HuH-7.5 (cell line): ENCODE results near the gene FAM120A.
A peak's percentile ranks its signal among the peaks of the same experiment; 100 is the strongest.

Experiments used
- DNase-seq: peaks from one replicate; pipeline ENCODE4 v3.0.0; 2011; ENCODE audit warnings: low spot score

FAM120A gene

DNA sequence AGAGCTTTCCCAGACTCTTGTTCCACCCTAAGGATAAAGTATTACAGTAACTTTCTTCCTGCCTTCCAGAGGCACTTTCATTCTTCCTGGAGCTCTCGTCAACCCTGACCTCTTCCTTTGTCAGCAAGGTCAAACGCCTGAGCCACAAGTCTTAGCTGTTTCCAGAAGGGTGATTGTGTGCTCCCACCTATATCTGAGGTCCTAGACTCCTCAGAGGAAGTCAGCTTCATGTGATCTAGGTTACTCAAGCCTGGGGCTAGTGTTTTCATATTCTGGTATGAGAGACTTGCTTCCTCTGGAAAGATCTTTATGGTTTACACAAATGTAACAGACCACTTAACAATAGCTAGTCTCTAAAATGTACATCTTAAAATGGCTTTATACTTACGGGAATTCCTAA, 5.4 kb upstream of the FAM120A start:
- DNase-seq: no peak

DNA sequence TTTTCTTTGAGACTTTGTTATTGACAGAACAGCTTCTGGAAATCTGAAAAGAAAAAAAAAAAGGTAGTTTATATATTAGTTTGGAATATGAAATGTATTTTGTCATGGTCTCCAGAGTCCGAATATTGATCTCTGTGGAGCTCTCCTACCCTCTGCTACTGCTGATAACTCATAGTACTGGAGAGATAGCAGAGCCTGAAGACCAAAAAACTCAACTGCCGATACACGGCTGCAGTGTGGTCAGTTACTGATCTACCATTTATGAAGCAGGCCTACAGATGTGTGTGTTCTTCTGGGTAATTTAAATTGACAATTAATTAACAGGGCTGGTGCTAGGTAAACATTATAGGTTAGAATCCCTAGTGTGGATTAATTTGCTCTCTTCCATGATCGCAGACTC, 3.8 kb upstream of the FAM120A start:
- no peak for DNase-seq

DNA sequence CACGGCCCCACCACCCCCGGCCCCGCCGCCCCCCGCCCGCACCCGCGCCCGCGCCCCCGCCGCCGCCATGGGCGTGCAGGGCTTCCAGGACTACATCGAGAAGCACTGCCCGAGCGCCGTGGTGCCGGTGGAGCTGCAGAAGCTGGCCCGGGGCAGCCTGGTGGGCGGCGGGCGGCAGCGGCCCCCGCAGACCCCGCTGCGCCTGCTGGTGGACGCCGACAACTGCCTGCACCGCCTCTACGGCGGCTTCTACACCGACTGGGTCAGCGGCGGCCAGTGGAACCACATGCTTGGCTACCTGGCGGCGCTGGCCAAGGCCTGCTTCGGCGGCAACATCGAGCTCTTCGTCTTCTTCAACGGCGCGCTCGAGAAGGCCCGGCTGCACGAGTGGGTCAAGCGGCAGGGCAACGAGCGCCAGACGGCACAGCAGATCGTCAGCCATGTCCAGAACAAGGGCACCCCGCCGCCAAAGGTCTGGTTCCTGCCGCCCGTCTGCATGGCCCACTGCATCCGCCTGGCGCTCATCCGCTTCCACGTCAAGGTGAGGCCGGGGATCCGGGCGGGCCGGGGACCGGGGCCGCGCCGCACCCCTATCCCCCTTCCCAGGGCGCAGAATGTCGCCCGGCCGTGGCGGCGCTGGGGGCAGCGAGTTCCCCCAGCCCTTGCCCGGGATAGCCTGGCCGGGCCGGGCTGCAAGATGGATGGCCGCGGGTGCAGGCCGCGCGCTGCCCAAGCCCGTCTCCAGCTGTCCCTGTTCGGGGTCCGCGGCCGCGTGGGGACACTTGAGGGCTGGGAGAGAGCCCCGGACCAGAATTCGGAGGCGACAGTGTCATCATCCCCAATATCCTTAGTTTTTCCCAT, 594 bp downstream of the FAM120A start:
- peak; percentile 47 for DNase-seq

DNA sequence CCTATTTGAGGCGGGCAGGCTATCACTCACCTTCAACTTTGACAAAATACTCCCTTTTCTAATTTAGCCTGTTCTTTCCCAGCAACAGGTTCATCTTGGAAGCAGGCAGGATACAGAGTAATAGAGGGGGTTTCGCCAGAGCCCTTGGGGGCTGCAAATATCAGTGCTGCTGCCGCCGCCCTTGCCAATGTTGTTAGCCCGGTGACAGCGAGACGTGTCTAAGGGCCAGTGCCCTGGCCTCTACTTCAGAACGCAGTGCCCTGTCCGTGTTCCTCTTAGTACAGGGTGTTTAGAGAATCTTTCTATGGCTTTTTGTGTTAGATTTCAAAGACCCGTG, 1.2 kb downstream of the FAM120A start:
- no peak for DNase-seq

DNA sequence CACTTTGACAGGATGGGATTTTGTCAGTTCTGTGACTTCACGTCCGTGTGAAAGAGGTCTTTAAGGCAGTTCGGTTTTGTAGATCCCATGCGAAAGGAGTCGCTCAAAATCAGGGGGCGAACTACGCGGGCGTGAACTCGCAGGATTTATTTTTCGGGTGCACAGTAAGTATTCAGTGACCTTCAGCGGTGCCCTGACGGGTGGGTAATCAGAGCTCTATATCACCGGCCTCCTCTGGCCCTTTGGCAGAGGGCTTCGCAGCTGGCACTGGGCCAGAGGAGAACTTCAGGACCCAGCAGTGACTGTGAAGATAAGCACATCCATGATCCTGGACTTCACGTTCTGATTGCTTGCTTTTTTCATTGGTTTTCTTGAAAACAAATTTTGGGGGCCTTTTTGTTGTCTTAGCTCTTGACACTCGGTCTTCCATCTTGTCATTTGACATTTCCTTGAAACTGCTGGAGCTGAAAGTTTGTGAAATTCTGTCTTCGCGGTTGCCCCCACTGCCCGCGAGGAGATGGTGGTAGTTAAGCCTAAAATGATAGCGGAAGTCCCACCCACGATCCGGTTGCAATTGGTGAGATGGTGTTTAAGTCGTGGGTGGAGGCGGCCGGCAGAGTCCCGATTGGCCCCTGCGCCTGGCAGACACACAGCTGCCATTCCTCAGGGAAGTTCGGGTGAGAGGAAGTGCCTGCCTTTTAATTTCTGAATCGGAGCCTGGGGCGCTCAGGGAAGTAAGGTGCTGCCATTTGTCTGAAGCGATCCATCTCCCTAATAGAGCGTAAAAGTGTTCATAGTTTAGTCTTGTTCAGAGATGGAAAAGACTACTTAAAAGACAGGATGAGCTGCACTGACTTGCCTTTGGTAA, 1.8 kb downstream of the FAM120A start, which contains the start of gene FAM120AOS:
FAM120AOS (minus strand) TSS at position 535 of the 868 bp plus-strand sequence. CDS start 872 bp downstream, outside the sequence.
- peak; percentile 80 for DNase-seq

DNA sequence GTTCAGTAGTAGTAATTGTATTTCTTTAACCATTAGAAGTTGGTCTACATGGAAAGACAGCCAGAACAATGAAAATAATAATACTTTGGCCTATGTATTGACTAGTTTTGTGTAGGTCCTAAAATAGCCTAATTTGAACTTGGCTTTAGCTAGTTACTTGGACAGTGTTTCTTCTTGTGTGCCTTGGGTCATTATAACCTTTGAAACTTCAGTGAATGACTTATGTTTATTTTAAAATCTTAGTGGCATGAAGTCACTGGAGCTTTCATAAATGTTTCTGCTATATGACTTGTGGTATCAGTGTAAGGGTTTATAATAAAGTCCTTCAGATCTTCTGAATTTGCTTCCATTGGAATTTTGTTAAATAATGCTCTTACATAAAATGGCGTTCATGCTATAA, 4.5 kb downstream of the FAM120A start:
- DNase-seq: no peak

DNA sequence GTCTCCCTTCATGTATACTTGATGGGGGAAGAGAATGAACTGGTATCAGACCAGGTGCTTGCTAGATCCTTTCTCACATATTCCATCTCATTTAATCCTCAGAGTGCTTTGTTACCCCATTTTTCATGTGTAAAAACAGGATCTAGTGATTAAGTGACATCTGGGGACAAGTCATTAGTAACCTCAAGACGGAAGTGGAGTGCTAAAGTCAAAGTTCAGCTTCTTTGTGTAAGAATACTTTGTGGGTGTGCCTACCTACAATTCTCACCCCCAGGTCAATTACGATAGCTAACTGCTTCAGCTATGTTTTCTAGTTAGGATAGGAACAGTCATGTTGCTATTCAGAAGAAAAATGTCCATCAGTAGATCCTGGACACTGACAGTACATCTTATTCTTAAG, 5.0 kb downstream of the FAM120A start:
- no peak for DNase-seq

DNA sequence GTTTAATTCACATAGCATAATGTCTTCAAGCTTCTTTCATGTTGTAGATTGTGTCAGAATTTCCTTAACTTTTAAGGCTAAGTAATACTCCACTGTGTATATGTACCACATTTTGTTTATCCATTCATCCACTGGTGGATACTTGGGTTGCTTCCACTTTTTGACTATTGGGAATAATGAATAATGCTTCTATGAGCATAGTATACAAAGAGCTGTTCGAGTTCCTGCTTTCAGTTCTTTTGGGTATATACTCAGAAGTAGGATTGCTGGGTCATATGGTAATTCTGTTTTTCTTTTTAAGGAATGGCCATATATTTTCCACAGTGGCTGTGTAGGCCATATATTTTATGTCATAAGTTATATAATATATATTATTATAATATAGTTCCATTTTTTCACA, 5.5 kb downstream of the FAM120A start:
- no peak for DNase-seq

DNA sequence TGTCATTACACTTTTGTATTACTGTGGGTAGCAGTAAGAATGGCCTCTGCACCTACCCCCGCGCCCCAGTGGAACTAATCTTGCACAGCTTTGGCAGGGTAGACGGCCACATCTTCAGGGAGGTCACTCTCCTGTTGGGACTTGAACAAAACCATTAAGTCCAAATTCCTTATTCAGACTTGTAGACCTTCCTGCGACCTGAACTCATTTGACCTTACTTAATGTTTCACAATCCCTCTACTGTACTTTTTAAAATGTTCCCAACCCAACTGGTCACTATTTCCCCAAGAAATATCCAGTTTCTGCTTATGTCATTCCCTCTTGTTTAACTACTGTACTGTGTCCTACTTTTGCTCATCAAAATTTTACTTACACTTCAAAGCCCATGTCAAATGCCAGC, 7.2 kb downstream of the FAM120A start:
- DNase-seq: no peak

DNA sequence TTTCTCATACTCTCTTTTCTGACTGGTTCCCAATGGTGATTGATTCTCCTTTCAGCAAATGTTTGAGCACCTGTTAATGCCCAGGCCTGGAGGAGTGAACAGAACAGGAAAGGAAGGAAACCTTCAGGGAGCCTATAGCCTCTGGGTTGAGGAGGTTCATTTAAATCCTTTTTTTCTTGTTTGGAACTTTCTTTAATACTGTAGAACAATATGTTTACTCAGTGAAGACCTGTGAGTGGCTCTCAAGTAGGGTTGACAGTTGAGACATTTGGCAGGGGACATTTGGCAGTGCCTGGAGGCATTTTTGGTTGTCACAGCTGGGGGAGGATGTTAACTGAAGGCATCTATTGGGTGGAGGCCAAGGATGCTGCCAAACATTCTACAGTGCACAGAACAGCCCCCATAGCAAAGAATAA, 8.0 kb downstream of the FAM120A start:
- no peak for DNase-seq

DNA sequence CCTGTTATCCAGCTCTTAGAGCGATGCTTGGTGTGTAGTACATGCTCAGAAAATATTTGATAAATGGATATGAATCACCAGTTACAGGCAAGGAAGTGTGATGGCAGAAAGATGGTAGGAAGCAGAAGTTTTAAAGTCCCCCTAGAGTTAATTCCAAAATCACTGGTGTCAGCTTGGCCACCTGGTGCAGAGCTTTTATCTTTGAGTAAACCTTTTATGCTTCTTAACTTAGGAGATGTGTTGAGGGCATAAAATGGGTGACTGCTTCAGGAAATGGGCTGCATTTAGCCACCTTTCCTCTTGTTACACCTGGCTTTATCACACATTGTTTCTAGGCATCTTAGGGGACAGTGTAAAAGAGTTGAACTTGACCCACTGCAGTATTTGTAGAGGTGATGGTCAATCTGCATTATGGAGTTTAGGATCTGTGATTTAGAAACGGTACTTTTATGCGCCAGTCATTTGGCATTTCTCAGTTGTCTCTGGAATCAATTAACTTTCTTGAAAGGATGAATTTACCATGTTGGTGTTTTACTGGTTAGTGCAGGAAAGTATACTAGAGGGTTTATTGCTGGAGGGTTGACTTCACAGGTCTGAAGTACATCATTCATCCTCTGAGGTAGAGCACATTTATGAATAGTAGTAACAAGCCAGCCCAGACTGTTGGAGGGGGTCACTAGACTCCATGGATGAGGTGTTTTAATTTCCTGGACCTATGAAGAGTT, 9.4 kb downstream of the FAM120A start:
- no peak for DNase-seq

DNA sequence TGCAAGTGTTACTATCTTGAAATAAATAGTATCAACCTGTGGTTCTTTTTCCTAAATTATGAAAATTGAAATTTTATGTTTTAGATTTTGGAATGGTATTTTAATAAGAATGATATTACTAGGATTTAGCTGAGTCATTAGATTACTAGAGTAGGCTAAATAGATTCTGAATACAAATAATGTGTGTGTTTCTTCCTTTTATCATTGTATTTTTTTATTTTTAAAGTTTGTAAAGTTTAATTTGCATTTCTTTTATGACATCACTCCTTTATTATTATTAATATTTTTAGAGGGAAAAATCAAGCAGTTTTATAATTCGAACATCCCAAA, 9.9 kb downstream of the FAM120A start:
- no peak for DNase-seq

DNA sequence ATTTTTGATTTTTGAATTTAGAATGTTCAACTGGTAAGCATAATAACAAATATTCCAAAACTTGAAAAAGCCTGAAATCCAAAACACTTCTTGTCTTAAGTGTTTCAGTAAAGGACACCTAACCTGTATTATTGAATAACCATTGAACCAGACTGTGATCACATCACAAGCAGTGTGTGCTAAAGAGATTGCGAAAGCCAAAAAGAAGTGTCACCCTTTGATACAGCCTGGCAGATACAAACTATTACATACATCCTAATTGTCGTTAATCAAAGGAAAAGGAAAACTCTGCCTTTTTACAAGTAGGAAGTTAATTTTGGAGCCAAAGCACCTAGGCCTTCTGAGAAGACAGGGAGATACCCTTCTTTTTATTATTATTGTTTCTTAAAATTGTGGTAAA, 10.3 kb downstream of the FAM120A start:
- DNase-seq: no peak

DNA sequence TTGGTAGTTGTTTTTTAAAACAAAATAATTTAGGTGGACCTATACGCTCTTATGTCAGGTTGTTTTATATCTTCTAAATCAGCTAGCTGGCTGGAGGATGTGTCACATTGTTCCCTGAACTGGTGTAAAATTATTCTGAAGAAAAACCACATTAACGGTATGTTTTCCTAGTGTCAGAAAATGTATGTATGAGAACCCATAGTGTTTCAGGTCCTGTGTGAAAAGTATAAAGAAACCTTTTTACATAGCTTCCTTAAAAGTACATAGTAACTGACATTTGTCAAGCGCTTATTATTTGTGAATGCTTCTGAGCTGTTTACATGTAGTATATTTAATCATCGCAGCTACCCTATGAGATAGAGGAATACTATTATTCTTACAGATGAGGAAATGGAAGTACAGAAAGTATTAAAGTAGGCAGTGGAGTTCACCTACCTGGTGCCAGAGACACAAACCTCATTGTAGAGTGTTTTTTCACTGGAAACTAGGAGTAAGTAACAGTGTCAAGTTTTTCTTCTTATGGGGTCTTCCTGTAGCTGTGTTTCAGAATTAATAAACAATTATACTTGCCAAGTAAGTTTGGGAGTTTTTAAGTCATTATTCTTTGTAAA, 12.3 kb downstream of the FAM120A start:
- DNase-seq: no peak

DNA sequence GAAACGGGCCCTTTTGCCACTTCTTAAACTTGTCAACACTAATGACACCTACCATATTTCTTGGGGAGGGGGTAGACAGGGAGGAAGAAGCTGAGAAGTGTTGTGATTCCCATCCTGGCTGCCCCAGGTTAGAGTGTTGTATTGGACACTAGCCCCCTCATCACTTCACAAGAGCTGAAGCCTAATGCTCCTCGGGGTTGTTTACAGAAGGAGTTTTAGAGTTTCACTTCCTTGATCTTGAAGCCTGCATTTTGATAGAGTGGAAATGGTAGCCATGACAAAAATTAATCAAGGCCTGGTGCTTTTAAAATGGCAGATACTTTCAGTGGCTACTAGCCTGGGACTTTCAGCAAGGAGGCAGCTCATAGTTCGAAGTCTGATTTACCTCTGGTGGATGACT, 12.9 kb downstream of the FAM120A start:
- no peak for DNase-seq

DNA sequence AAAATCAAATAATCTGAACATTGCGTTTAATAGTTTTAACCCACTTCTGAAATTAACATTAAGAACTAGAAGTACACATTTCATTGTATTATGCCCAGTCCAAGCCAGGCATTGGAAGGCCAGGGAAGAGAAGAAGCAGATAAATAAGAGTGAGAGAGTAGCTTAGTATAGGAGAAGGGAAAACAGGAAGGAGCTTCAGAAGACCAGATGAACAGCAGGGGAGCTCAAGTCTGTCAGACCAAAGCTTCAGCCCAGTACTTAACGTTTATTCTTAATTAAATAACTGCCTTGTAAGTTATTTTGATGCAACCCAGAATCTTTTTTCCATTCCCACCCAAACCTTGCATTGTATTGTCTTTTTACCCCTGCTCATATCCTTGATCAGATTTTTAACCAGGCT, 13.4 kb downstream of the FAM120A start:
- DNase-seq: no peak

DNA sequence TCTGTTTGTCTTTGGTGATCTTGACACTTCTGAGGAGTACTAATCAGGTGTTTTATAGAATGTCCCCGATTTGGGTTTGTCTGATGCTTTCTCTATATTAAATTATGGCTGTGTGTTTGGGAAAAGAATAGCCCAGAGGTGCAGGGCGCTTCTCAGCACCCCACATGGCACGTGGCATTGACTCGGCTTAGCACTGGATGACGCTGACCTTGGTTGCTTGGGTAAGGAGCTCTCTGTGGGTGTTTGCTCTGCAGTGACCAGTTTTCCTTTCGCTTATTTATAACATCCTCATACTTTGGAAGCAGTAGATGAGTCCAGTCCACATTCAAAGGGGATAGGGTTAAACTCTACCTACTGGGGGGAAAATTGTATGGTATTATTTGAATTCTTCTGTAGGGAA, 14.4 kb downstream of the FAM120A start:
- DNase-seq: no peak

DNA sequence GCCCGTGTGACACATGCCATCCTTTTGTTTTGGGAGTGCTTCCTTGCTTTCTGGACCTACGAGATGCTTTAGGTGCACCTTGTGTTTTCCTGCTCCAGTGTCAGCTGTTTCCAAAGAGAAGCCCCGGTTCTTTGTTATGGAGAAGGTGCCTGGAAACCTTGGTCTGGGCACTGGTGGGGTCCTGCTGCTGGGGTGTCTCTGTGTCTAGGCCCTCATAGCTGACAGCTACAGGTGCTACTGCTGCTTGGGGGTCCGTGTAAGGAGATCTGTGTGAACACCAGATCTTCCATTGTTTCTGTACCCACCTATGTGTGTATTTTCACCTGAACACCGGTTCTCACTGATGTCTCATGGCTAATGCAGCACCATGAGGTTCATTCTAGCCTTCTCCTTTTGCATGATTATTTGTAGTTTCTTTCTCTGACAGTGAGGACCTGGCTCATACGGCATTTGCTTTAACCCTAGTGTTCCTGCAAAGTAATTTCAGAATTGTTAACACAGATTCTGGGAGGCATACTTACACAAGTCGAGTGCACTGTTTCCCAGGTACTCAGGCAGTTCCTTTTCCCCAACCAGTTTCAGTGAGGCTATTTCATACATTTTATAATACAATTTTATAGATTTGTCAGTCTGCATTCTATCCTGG, 15.1 kb downstream of the FAM120A start:
- no peak for DNase-seq

DNA sequence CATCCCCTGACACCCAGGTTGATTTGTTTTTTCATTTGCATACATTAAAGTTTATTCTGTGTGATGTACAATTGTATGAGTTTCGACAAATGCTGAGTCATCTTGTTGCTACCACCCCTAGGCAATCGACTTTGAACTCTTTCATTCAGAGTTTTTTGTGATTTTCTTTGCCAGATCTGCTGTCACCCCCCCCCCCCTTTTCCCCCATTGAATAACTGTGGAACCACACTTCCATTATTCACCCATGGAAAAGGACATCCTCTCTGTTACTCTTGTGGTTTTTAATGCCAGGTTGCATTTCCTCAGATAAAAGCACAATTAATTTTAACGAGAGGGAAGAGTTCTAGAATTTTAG, 15.6 kb downstream of the FAM120A start:
- no peak for DNase-seq

DNA sequence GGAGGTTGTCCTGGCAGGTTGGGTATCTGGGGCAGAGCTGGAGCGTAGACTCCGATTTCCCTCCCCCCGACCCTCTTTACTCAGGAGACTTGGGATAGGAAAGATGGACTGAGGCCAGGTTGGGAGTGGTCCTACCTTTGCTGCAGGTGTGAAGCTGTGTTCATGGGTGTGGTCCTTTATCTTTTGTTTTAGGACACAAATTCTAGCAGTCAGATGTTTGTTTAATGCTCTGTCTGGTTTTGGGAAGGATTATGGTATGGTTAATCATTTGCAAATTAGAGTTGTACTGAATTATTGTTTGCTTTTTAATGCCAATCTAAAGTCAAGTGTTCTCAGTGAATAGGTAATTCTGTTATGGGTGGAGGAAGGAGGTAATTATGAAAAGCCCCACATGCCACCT, 16.0 kb downstream of the FAM120A start:
- DNase-seq: no peak

DNA sequence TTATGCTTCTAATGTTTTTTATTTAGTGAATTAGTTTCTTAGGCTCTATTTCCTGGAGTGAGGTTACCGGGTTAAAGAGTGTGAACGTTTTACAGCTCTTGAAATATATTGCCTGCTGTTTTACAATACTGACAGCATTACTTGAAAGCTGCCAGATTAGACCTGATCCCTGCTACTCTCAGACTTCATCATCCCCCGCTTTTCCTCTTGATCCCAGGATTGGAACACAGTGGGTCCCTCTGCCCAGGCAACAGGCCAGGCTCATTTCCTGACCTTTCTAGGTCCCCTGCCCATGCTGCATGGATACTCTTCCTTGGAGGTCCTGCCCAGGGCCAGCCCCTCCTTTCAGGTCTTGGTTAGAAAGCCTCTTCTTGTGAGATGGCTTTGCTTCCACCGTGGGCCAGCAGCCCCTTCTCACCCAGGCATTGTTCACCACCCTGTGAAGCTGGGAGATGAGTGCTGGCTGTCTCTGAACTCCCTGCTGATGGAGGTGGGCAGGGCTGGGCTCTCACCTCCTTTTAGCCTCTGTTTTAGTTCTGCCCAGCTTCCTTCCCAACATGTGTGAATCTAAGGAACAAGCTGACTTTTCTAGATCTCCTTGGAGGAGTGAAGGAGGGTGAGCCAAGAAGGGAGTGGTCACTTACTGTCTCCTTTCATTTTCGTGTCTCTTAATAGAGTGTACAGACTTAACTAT, 17.4 kb downstream of the FAM120A start:
- DNase-seq: no peak
